ACC112 (cell line): ENCODE data around the gene STAT5A.

ENCODE experiments used
- H2AFZ ChIP-seq: fragments of 200-600 bp; sonication (generic); one replicate; pipeline ENCODE4 v1.6.0; 2017; ENCODE audit warnings: antibody characterized with exemption, low read length; ENCODE audit not compliant: unreplicated experiment
- H3K27ac ChIP-seq: fragments of 200-600 bp; sonication (generic); 2 replicates; pipeline ENCODE4 v1.5.1; 2014; ENCODE audit warnings: low read depth, mild to moderate bottlenecking, antibody characterized with exemption, low read length, moderate library complexity
- H3K27me3 ChIP-seq: fragments of 200-600 bp; sonication (generic); 2 replicates; pipeline ENCODE4 v1.6.1; 2014; ENCODE audit warnings: mild to moderate bottlenecking, antibody characterized with exemption, low read length, moderate library complexity, mixed read lengths; ENCODE audit not compliant: insufficient read depth
- H3K36me3 ChIP-seq: fragments of 200-600 bp; sonication (generic); 2 replicates; pipeline ENCODE4 v1.6.1; 2016; ENCODE audit warnings: mild to moderate bottlenecking, antibody characterized with exemption, low read length, moderate library complexity, mixed read lengths; ENCODE audit not compliant: insufficient read depth
- H3K4me1 ChIP-seq: fragments of 200-600 bp; sonication (generic); one replicate; pipeline ENCODE4 v1.6.1; 2016; ENCODE audit warnings: low read length, mixed read lengths; ENCODE audit not compliant: insufficient read depth, unreplicated experiment, control insufficient read depth
- H3K4me3 ChIP-seq: fragments of 200-600 bp; sonication (generic); 2 replicates; pipeline ENCODE4 v1.5.1; 2014; ENCODE audit warnings: mild to moderate bottlenecking, low read depth, low read length
- H3K79me2 ChIP-seq: fragments of 200-600 bp; sonication (generic); one replicate; pipeline ENCODE4 v1.6.0; 2016; ENCODE audit warnings: low read length; ENCODE audit not compliant: control insufficient read depth, unreplicated experiment, insufficient read depth

Gene STAT5A

DNA sequence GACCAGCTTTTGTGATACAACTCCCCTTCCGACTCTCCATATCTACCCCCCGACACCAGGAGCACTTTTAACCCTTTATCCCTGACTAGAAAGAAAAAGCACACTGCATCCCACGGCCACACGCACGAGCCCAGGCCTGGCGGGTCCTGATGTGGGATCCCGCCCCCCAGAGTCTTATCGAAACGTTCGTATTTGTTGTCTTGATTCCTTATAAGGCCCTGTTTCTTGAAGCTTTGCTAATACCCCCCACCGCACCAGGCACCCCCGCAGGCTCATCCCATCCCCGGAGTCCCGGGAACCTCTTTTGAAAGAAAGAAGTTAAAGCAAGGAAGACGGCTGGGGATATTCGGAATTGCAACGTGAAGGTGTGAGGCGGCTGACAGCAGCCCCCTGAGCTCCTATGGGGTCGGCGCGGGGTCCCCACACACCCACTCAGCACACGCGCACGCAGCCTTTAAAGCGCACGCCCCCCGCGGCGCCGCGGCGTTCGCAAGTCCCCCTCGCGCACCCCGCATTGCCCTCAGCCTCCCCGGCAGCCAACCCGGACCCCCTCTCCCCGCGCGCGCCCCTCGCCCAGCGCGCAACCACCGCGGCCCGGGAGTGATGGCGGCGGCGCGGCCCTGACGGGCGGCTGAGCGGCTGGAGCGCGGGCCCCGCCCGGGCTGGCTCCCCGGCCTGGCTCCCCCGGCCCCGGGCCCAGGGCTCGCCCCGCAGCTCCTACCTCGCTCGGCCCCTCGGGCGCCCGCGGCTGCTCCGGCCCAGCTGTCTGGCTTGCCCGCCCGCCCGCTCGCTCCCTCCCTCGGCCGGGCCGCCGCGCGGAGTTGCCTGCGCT, 12.6 kb upstream of the STAT5A start:
- peak overlapping the region; percentile 70 for H2AFZ ChIP-seq
- H3K79me2 ChIP-seq = peaks cover 42% of the 10 kb centered on the region
- H3K36me3 ChIP-seq = no peaks in the 10 kb centered on the region
- H3K27ac ChIP-seq = no peak overlapping the region
- no peaks in the 10 kb centered on the region for H3K27me3 ChIP-seq
- peaks cover 11% of the 10 kb centered on the region for H3K4me1 ChIP-seq
- H3K4me3 ChIP-seq = peak overlapping the region; percentile 98

DNA sequence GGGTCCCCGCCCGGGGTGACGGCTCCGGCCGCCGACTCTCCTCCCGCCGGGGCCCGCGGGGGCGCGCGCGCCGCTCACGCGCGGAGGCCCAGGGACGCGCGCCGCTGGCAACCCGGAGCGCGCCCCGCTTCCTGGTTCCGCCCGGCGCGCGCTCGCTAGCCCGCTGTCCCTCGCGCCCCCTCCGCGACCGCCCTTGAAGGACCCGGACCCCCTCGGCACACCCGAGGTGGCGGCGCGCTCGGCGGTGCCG, 12.0 kb upstream of the STAT5A start, which contains the start of gene STAT5B:
Gene STAT5B, minus strand, starts transcription at position 33 of the 250 bp plus-strand sequence. CDS start 44,264 bp downstream, outside the sequence.
- H3K4me1 ChIP-seq = peaks cover 11% of the 10 kb centered on the region

DNA sequence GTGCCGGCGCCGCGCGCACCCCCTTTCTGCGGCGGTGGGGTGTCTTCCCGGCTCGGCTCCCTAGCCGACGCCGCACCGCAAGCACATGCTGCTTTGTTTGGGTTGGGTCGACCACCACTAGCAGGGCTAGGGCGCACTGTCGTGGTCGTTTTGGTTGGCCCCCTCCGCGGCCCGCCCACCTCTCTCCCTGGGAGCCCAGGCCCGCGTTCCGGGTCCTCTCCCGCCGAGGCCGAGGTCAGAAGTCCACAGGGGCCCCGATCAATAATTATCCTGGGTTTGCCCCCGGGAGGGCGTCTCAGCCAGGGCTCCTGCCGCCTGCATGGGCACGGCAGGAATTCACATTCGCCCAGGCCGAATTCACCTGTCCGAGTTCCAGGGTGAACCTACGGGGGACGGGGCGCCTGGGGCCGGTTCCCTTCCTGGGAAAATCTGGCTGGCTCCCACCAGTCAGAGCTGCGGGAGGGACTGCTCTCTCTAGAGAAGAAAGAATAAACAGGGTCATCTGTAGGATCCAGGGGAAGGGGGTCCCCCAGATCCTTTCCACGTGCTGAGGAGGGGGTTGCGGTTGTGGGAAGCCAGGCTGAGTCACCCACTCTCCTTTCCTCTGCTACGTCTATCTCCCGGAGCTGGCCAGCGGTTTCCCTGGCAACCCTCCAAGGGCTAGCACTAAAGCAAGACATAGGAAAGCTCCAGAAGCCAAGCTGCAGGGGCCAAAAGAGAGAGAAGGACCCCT, 11.5 kb upstream of the STAT5A start:
- H2AFZ ChIP-seq = peak overlapping the region; percentile 70

More for the DNA sequence above, 12.0 kb upstream of the STAT5A start, which contains the start of gene STAT5B:
- peaks cover 40% of the 10 kb centered on the region for H3K79me2 ChIP-seq
- H2AFZ ChIP-seq = peak within 1 kb of the TSS; percentile 70
- H3K27me3 ChIP-seq = no peaks in the 10 kb centered on the region
- peak within 1 kb of the TSS; percentile 98 for H3K4me3 ChIP-seq
- H3K36me3 ChIP-seq = no peaks in the 10 kb centered on the region
- H3K27ac ChIP-seq = no peak within 1 kb of the TSS

DNA sequence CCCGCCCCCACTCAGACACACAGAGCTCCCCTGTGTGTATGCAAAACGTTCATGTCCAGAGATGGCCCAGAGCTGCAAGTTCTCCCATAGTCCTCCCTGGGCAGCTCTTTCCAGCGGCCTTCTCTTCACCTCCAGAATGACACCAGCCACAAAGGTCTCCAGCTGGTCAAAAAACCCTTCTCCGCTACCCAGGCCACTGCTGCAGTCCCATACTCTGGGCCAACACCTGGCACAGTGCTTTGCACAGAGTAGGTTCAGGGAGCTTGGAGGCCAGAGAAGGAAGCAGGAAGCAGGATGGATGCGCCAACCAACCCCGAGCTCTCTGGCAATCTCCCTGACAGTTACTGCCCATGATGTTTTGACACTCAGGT, 11.0 kb upstream of the STAT5A start:
- peaks cover 32% of the 10 kb centered on the region for H3K79me2 ChIP-seq
- peak overlapping the region; percentile 98; the same call in 1 of the 2 replicates for H3K4me3 ChIP-seq
- no peak overlapping the region for H2AFZ ChIP-seq
- peaks cover 11% of the 10 kb centered on the region for H3K4me1 ChIP-seq
- no peaks in the 10 kb centered on the region for H3K27me3 ChIP-seq
- no peaks in the 10 kb centered on the region for H3K36me3 ChIP-seq
- no peak overlapping the region for H3K27ac ChIP-seq

More for the DNA sequence above, 11.5 kb upstream of the STAT5A start:
- H3K27ac ChIP-seq = no peak overlapping the region
- H3K4me3 ChIP-seq = peak overlapping the region; percentile 98
- peaks cover 38% of the 10 kb centered on the region for H3K79me2 ChIP-seq
- H3K27me3 ChIP-seq = no peaks in the 10 kb centered on the region
- no peaks in the 10 kb centered on the region for H3K36me3 ChIP-seq
- peaks cover 11% of the 10 kb centered on the region for H3K4me1 ChIP-seq

DNA sequence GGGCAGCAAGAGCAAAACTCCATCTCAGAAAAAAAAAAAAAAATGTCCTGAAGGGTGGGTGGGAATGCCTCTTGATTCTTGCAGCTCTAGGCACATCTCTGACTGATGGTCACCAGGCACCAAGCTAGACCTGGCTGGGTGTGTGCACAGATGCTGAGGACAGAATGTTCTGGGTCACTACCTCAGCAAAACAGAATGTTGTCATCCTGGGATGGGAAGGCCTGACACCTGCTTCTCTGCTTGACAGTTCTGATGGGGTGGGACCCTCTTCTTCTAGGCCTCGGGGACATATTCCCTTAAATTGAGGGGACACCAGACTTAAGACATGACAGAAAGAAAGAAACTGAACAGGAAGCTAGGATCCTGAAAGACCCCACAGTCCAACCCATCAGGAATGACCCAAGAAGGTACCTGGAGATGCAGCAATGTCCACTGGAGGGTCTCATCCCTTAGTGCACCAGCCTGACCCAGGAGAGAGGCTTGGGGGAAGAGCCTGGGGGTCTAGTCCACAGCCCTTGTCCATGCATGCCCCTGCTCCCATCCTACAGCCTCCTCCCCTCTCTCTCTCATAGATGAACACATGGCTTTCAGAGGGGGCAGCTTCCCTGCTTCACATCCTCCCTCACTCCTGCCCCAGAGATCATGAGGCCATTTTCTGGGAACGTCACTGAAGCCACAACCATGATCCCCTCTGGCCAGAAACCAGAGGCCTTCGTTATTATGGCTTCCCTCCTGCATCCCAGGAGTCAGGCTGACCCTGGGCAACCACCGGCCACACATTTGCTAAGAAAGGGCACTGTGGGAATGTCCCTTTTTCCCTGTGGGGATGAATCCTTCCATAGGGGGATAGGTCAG, 8.3 kb upstream of the STAT5A start:
- Histone ChIP-seq H3K36me3 (no peaks in the 10 kb centered on the region), H3K79me2 (peaks cover 9% of the 10 kb centered on the region), H3K27me3 (no peaks in the 10 kb centered on the region), H2AFZ (no peak overlapping the region), H3K27ac (no peak overlapping the region), H3K4me1 (peaks cover 2% of the 10 kb centered on the region), H3K4me3 (no peak overlapping the region)

DNA sequence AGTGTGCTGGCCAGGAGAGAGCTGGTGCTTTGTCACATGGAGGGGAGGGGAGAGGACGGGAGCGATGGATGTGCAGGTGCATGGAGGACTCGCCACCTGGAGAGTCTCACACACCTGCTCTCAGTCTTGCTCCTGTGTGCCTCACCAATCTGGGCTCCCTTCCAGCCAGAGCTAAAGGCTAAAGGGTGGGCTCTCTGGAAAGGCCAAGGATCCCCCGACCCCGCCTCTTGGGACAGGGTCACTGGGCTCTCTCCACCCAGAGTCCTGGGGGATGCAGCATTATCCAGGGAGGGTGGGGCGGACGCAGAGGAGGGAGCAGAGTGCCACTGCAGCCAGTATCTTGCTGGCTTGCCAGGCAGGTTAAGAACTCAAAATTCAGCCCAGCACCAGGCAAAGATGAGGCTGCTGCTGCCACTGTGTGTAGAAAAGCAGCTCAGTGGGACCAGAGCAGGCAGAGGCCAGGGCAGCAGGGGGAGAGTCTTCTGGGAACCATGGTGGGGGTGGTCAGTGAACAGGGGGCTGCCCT, 6.7 kb upstream of the STAT5A start:
- H3K4me3 ChIP-seq = no peak overlapping the region
- no peaks in the 10 kb centered on the region for H3K27me3 ChIP-seq
- H2AFZ ChIP-seq = no peak overlapping the region
- H3K79me2 ChIP-seq = no peaks in the 10 kb centered on the region
- peaks cover 2% of the 10 kb centered on the region for H3K4me1 ChIP-seq
- H3K36me3 ChIP-seq = no peaks in the 10 kb centered on the region
- H3K27ac ChIP-seq = no peak overlapping the region

DNA sequence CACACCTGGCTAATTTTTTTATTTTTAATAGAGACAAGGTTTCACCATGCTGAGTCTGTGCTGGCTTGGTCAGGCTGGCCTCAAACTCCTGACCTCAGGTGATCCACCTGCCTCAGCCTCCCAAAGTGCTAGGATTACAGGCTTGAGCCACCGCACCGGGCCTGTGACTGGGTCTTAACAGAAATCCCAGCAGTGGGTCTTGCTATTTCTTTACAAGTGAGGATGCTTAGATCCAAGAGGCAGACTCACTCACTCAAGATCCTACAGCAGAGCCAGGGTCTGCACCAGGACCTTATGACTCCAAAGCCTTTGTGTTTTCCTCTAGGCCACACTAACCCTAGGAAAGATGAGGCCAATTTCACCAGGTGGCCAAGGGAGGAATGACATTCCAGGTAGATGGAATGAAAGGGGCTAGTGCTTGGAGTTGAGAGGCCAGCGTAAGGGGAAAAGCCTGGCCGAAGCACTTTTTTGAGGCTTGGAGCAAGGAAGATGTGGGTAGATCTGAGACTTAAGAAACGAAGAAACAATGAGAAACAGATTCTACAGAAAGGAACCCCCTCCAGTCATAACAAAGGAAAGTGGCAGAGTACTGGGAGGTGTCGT, 5.7 kb upstream of the STAT5A start:
- Histone ChIP-seq H3K27me3 (no peaks in the 10 kb centered on the region), H2AFZ (no peak overlapping the region)

DNA sequence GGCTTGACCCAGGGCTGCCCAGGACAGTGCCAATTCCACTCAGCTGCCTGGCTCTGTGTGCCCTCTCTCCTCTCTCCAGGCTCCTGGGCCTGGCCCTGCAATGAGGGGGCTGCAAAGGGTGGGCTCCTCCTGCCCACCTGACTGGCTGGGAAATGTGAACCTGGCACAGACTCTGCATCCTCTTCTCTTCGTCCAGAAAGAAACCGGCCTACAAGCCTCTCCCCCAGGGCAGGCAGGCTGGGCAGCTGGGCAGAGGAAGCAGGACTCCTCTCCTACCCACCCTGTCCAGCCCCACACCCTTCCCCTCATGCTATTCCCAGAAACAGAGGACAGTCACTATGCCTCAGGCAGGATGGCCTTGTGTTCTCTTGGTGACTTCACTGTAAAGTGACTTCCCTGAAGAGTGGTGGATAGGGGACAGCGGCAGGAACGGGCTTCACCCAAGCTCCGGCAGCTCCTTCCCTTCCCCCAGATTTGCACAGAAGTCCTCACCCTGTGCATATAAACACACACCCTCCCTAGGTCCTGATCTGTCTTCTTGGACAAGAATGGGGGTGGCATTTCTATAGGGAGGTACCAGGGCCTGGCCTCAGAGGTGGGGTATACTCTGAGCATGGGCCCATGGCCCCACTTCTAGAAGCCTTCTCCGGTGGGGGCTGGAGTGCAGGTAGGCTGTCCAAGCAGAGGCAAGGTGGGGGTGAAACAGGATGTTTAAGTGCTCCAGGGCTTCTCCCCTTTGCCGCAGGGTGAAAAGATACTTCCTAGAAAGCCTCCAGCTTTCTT, 4.9 kb upstream of the STAT5A start:
- no peak overlapping the region for H3K27ac ChIP-seq
- no peaks in the 10 kb centered on the region for H3K36me3 ChIP-seq
- H3K4me3 ChIP-seq = no peak overlapping the region
- peaks cover 9% of the 10 kb centered on the region for H3K4me1 ChIP-seq
- no peaks in the 10 kb centered on the region for H3K79me2 ChIP-seq
- no peaks in the 10 kb centered on the region for H3K27me3 ChIP-seq
- no peak overlapping the region for H2AFZ ChIP-seq

More for the DNA sequence above, 5.7 kb upstream of the STAT5A start:
- Histone ChIP-seq H3K4me1 (peaks cover 9% of the 10 kb centered on the region), H3K79me2 (no peaks in the 10 kb centered on the region), H3K36me3 (no peaks in the 10 kb centered on the region), H3K27ac (no peak overlapping the region), H3K4me3 (no peak overlapping the region)

DNA sequence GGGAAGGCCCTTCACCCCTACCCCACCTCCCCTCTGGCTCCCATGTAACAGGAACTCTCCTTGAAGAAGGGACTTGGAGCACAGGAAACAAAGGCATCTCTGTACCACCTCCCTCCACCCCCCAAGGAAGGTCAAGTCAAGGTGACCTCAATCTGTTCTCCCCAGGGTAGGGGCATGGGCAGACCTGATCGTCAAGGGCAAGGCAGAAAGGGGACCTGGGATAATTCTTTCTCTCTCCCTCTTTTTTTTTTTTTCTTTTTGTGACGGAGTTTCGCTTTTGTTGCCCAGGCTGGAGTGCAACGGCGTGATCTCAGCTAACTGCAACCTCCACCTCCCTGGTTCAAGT, 4.3 kb upstream of the STAT5A start:
- no peak overlapping the region for H2AFZ ChIP-seq
- no peaks in the 10 kb centered on the region for H3K79me2 ChIP-seq
- no peak overlapping the region for H3K27ac ChIP-seq
- no peak overlapping the region for H3K4me3 ChIP-seq
- no peaks in the 10 kb centered on the region for H3K27me3 ChIP-seq
- no peaks in the 10 kb centered on the region for H3K36me3 ChIP-seq
- peaks cover 12% of the 10 kb centered on the region for H3K4me1 ChIP-seq
